ENCODE measurements around the gene CCL4L2. TPM values are rescaled to one million over a fixed set of nuclear protein-coding genes. Genes with fewer than 3 reads are reported as not detected.

Gene CCL4L2
- total and polyA plus RNA-seq, 2 donors (not counting 3 experiments of a cell fraction or from before 2014, with no cell fraction given) = not detected

DNA sequence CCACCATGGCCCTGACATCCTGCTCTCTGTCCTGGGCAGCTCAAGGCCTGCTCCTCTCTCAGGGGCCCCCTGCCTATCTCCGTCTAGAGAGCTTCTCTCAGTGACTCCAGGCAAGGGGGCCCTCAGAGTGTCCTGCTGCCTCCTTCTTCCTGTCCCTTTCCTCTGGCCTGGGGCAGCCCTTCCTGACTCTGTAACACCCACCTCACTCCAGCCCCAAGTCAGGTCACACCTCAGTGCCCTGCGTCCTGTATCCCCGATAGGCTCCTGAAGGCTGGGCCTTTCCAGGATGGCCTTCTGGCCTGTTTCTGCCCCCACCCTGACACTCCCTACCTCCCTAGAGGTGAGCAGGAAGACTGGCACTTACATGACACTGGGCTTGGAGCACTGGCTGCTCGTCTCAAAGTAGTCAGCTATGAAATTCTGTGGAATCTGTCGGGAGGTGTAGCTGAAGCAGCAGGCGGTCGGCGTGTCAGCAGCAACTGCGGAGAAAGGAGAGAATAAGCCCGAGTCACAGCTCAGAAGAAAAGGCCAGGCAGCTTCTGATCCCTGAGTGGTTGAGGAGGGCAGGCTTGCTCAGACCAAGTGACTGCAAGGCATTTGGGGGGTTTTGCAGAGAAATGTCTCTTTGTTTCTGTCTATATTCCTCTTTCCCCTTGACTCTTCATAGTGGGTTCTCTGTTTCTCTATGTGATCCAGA is 15.3 kb upstream of the CCL4L2 start:
- Histone ChIP-seq H3K9ac (replicated peaks; ENCODE audit: extremely low read depth, insufficient read depth, low read length) (no peak overlapping the region), H3K36me3 (ENCODE audit: control insufficient read depth in 2 of 2, extremely low read depth in 1 of 2, insufficient read depth in 2 of 2, low read length in 2 of 2) (no peaks in the 10 kb centered on the region), H3K9me3 (replicated peaks; ENCODE audit: control insufficient read depth, insufficient read depth, low read length) (no peaks in the 10 kb centered on the region), H4K20me1 (replicated peaks; ENCODE audit: control insufficient read depth, extremely low read depth, insufficient read depth, low read length) (no peaks in the 10 kb centered on the region), H3K9me1 (replicated peaks; ENCODE audit: control insufficient read depth, extremely low read depth, insufficient read depth, low read length) (no peaks in the 10 kb centered on the region), H3K4me2 (ENCODE audit: insufficient read depth, low read length) (no peak overlapping the region), H3K79me2 (ENCODE audit: control insufficient read depth, insufficient read depth, low read length) (no peaks in the 10 kb centered on the region), H3K4me3 (replicated peaks in 1 of 3; ENCODE audit: insufficient read depth in 1 of 3, low read depth in 1 of 3, low read length in 3 of 3) (no peak overlapping the region), H2AFZ (ENCODE audit: low read depth, low read length) (no peak overlapping the region), H3K27me3 (ENCODE audit: control insufficient read depth in 2 of 2, insufficient read depth in 2 of 2, low read length in 2 of 2) (no peaks in the 10 kb centered on the region), H3K27ac (ENCODE audit: insufficient read depth, low read depth, low read length) (no peak overlapping the region), H3K4me1 (ENCODE audit: control insufficient read depth, extremely low read depth, insufficient read depth, low read length) (no peaks in the 10 kb centered on the region)
- FAIRE-seq = no peak
- no TSS peak for BruUV-seq (replicated peaks)
- DNase-seq (ENCODE audit: low read depth, low spot score) = no peak
- no peak for TF ChIP-seq MYC (IDR thresholded peaks at IDR 0.05; ENCODE audit: low read depth, low read length)
- TF ChIP-seq, protein P1, sequence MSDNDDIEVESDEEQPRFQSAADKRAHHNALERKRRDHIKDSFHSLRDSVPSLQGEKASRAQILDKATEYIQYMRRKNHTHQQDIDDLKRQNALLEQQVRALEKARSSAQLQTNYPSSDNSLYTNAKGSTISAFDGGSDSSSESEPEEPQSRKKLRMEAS (IDR thresholded peaks at IDR 0.05; ENCODE audit: insufficient read depth, insufficient read length) = no peak
- ChIA-PET CTCF (interaction anchor here (1.3 kb wide), 1 partner anchor 13 kb away, joined by 4 read pairs; no protein-coding TSS in a partner anchor), POLR2A (no interaction called here)
- intact Hi-C loops (cut with micrococcal nuclease) = no loop called here
- dilution Hi-C loops (cut with MboI; ENCODE audit: extremely low pct_ligation_motif_present, low sequenced_read_pairs) = no loop called here

DNA sequence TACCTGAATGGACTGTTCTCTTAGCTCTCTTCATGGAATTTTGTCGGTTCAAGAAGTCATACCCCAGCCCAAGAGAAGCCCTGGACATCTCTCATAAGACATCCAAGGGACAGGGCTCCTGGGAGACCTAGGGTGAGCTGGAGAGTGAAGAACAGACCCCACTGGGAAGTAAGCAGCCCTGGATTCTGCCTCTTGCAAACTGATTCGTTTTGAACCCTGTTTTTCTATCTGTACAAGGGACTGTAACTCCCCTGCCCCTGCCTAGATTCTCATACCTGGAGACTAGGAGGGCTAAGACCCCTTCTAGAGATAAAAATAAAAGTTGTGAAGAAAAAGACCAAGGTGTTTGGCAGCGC is 14.8 kb upstream of the CCL4L2 start:
- no peaks in the 10 kb centered on the region for H3K79me2 ChIP-seq (ENCODE audit: control insufficient read depth, insufficient read depth, low read length)
- no peak for DNase-seq (ENCODE audit: low read depth, low spot score)
- H3K4me3 ChIP-seq (replicated peaks in 1 of 3; ENCODE audit: insufficient read depth in 1 of 3, low read depth in 1 of 3, low read length in 3 of 3) = no peak overlapping the region
- H3K9me1 ChIP-seq (replicated peaks; ENCODE audit: control insufficient read depth, extremely low read depth, insufficient read depth, low read length) = no peaks in the 10 kb centered on the region
- ChIA-PET POLR2A (no interaction called here), CTCF (interaction anchor here (1.3 kb wide), 1 partner anchor 13 kb away, joined by 4 read pairs; no protein-coding TSS in a partner anchor)
- no peak overlapping the region for H3K27ac ChIP-seq (ENCODE audit: insufficient read depth, low read depth, low read length)
- no peak for FAIRE-seq
- no peaks in the 10 kb centered on the region for H3K4me1 ChIP-seq (ENCODE audit: control insufficient read depth, extremely low read depth, insufficient read depth, low read length)
- TF ChIP-seq POLR2A (IDR thresholded peaks at IDR 0.05; ENCODE audit: low read depth, low read length) (no peak), EZH2 (IDR thresholded peaks at IDR 0.05; ENCODE audit: borderline replicate concordance, low read depth, low read length, severe bottlenecking) (no peak)
- no peak overlapping the region for H2AFZ ChIP-seq (ENCODE audit: low read depth, low read length)
- no peak overlapping the region for H3K9ac ChIP-seq (replicated peaks; ENCODE audit: extremely low read depth, insufficient read depth, low read length)
- no TSS peak for BruUV-seq (replicated peaks)
- no peaks in the 10 kb centered on the region for H3K36me3 ChIP-seq (ENCODE audit: control insufficient read depth in 2 of 2, extremely low read depth in 1 of 2, insufficient read depth in 2 of 2, low read length in 2 of 2)
- intact Hi-C loops (cut with micrococcal nuclease) = no loop called here
- no peaks in the 10 kb centered on the region for H4K20me1 ChIP-seq (replicated peaks; ENCODE audit: control insufficient read depth, extremely low read depth, insufficient read depth, low read length)
- no peaks in the 10 kb centered on the region for H3K9me3 ChIP-seq (replicated peaks; ENCODE audit: control insufficient read depth, insufficient read depth, low read length)
- no peaks in the 10 kb centered on the region for H3K27me3 ChIP-seq (ENCODE audit: control insufficient read depth in 2 of 2, insufficient read depth in 2 of 2, low read length in 2 of 2)
- dilution Hi-C loops (cut with MboI; ENCODE audit: extremely low pct_ligation_motif_present, low sequenced_read_pairs) = no loop called here
- H3K4me2 ChIP-seq (ENCODE audit: insufficient read depth, low read length) = no peak overlapping the region

Data from endothelial cell of umbilical vein (primary cell).